MM.1S (cell line): ENCODE results near the gene VPS45.

Experiments used
- DNase-seq: peaks from one replicate; pipeline ENCODE4 v3.0.0-alpha.2; 2015
- H2AFZ ChIP-seq: fragments of 300-600 bp; sonication (generic); 2 replicates; pipeline ENCODE4 v1.6.0; 2016; ENCODE audit warnings: antibody characterized with exemption, low read length
- H3F3A ChIP-seq: fragments of 300-600 bp; sonication (generic); 2 replicates; pipeline ENCODE4 v1.6.1; 2016; ENCODE audit warnings: mild to moderate bottlenecking, antibody characterized with exemption, low read length, moderate library complexity, mixed read lengths; ENCODE audit not compliant: insufficient read depth
- H3K27ac ChIP-seq: fragments of 300-600 bp; sonication (generic); 2 replicates; pipeline ENCODE4 v1.5.1; 2016; ENCODE audit warnings: mild to moderate bottlenecking, low read length
- H3K27me3 ChIP-seq: fragments of 300-600 bp; sonication (generic); replicated peaks from 2 replicates; pipeline ENCODE4 v1.6.0; 2016; ENCODE audit warnings: low read length; ENCODE audit not compliant: insufficient read depth
- H3K36me3 ChIP-seq: fragments of 300-600 bp; sonication (generic); replicated peaks from 2 replicates; pipeline ENCODE4 v1.6.1; 2016; ENCODE audit warnings: mild to moderate bottlenecking, low read length, mixed read lengths; ENCODE audit not compliant: insufficient read depth
- H3K4me1 ChIP-seq: fragments of 300-600 bp; sonication (generic); 2 replicates; pipeline ENCODE4 v1.6.1; 2016; ENCODE audit warnings: low read length, mixed read lengths
- H3K4me2 ChIP-seq: fragments of 300-600 bp; sonication (generic); 2 replicates; pipeline ENCODE4 v1.6.0; 2016; ENCODE audit warnings: low read depth, low read length
- H3K4me3 ChIP-seq: fragments of 300-600 bp; sonication (generic); 2 replicates; pipeline ENCODE4 v1.5.1; 2016; ENCODE audit warnings: low read length, mixed read lengths
- H3K79me2 ChIP-seq: fragments of 300-600 bp; sonication (generic); 2 replicates; pipeline ENCODE4 v1.6.1; 2016; ENCODE audit warnings: mixed run types, low read length, mixed read lengths
- H3K9ac ChIP-seq: fragments of 300-600 bp; sonication (generic); 2 replicates; pipeline ENCODE4 v1.6.1; 2016; ENCODE audit warnings: low read length, mixed read lengths
- H3K9me2 ChIP-seq: fragments of 300-600 bp; sonication (generic); replicated peaks from 2 replicates; pipeline ENCODE4 v1.6.1; 2016; ENCODE audit warnings: mild to moderate bottlenecking, low read length, mixed read lengths; ENCODE audit not compliant: insufficient read depth
- H3K9me3 ChIP-seq: fragments of 300-600 bp; sonication (generic); replicated peaks from 2 replicates; pipeline ENCODE4 v1.6.1; 2016; ENCODE audit warnings: mild to moderate bottlenecking, low read length, mixed read lengths; ENCODE audit not compliant: insufficient read depth
- H4K20me1 ChIP-seq: fragments of 300-600 bp; sonication (generic); 2 replicates; pipeline ENCODE4 v1.6.1; 2016; ENCODE audit warnings: mild to moderate bottlenecking, low read length, moderate library complexity, mixed read lengths; ENCODE audit not compliant: insufficient read depth
- EZH2 ChIP-seq: fragments of 300-600 bp; sonication (generic); optimal IDR thresholded peaks from 2 replicates; pipeline ENCODE3; 2017; ENCODE audit warnings: low read depth, mild to moderate bottlenecking, antibody characterized with exemption, low read length, mixed read lengths
- EZH2phosphoT487 ChIP-seq: fragments of 300-600 bp; sonication (generic); IDR thresholded peaks from 2 replicates; pipeline ENCODE4 v1.6.1; 2018; ENCODE audit warnings: antibody characterized with exemption, low read length
- TF ChIP-seq, protein P1 (sequence below): fragments of 300-600 bp; sonication (generic); IDR thresholded peaks from 2 replicates; pipeline ENCODE4 v1.5.1; 2016; ENCODE audit warnings: antibody characterized with exemption, low read length, mixed read lengths

VPS45 gene

DNA sequence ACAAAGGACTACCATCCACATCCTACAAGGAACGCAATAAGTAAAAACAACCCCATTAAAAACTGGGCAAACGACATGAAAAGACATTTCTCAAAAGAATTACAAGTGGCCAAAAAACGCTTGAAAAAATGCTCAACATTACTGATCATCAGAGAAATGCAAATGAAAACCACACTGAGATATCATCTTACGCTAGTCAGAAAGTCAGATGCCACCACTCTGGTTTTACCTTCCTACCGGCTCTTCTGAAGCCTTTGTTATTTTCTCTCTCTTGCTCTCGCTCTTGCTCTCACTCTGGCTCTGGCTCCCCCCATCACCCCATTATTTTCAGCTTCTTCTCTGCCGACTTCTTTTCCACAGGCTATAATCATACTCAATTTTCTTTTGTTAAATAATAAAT is 38.8 kb downstream of the VPS45 start:
- TF ChIP-seq EZH2phosphoT487 (no peak), EZH2 (no peak)
- TF ChIP-seq, protein P1, sequence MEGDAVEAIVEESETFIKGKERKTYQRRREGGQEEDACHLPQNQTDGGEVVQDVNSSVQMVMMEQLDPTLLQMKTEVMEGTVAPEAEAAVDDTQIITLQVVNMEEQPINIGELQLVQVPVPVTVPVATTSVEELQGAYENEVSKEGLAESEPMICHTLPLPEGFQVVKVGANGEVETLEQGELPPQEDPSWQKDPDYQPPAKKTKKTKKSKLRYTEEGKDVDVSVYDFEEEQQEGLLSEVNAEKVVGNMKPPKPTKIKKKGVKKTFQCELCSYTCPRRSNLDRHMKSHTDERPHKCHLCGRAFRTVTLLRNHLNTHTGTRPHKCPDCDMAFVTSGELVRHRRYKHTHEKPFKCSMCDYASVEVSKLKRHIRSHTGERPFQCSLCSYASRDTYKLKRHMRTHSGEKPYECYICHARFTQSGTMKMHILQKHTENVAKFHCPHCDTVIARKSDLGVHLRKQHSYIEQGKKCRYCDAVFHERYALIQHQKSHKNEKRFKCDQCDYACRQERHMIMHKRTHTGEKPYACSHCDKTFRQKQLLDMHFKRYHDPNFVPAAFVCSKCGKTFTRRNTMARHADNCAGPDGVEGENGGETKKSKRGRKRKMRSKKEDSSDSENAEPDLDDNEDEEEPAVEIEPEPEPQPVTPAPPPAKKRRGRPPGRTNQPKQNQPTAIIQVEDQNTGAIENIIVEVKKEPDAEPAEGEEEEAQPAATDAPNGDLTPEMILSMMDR = no peak
- H3K9me3 ChIP-seq = no peaks in the 10 kb centered on the region
- H3K79me2 ChIP-seq = no peaks in the 10 kb centered on the region
- peak; percentile 46 for DNase-seq
- H3K36me3 ChIP-seq = no peaks in the 10 kb centered on the region
- no peak overlapping the region for H3K9ac ChIP-seq
- no peaks in the 10 kb centered on the region for H3K27me3 ChIP-seq
- no peak overlapping the region for H2AFZ ChIP-seq
- H3K4me2 ChIP-seq = peak overlapping the region; percentile 19; the same call in 1 of the 2 replicates
- H3K27ac ChIP-seq = peak overlapping the region; percentile 24; the same call in 1 of the 2 replicates
- H3K4me3 ChIP-seq = no peak overlapping the region
- peaks cover 19% of the 10 kb centered on the region for H3K4me1 ChIP-seq
- H3K9me2 ChIP-seq = no peaks in the 10 kb centered on the region
- no peaks in the 10 kb centered on the region for H3F3A ChIP-seq
- no peaks in the 10 kb centered on the region for H4K20me1 ChIP-seq

DNA sequence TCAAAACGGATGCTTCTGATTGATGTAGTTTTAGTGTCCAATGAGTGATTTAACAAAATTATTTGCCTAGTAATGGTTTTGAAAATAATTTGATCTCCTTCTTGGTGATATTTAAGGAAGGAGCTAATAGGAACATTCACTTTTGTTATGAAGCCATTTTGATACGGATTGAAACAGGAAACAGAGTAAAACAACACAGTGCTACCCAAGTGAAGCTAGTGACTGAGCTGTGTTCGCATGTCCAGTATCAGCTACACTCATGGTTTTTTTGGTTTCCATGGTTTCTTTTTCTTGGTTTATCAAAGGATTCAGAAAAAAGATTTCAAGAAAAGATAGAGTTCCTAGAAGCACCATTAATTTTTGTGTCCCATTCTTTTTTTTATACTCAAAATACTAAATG is 42.0 kb downstream of the VPS45 start:
- TF ChIP-seq EZH2 (no peak), EZH2phosphoT487 (no peak)
- TF ChIP-seq, protein P1 = no peak
- H3K27ac ChIP-seq = no peak overlapping the region
- peak overlapping the region; percentile 2; the same call in 1 of the 2 replicates for H3K4me2 ChIP-seq
- no peak overlapping the region for H3K4me3 ChIP-seq
- H2AFZ ChIP-seq = no peak overlapping the region
- no peaks in the 10 kb centered on the region for H3K9me2 ChIP-seq
- no peaks in the 10 kb centered on the region for H3K36me3 ChIP-seq
- no peaks in the 10 kb centered on the region for H4K20me1 ChIP-seq
- no peak overlapping the region for H3K9ac ChIP-seq
- no peaks in the 10 kb centered on the region for H3K27me3 ChIP-seq
- no peak for DNase-seq
- H3K79me2 ChIP-seq = no peaks in the 10 kb centered on the region
- no peaks in the 10 kb centered on the region for H3F3A ChIP-seq
- peaks cover 19% of the 10 kb centered on the region for H3K4me1 ChIP-seq
- no peaks in the 10 kb centered on the region for H3K9me3 ChIP-seq

DNA sequence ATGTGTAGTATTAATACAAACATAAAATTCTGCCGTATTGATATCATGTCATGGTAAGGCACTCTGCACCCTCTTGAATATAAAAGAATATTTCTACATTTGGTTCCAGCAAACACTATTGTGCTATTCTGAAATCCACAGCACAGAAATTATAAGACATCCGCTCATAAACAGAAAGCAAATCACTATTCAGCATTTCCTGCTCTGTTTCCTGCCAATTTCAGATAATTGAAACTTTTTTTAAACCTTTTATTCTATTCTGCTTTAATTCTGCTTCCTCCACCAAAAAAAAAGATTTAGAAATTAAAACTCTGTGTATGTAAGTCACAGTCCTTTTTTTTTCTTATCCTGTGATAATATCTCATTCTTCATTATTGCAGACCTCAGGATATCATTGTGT is 42.5 kb downstream of the VPS45 start:
- Histone ChIP-seq H3K4me2 (peak overlapping the region; percentile 2; the same call in 1 of the 2 replicates), H3K9me3 (no peaks in the 10 kb centered on the region), H3K27me3 (no peaks in the 10 kb centered on the region), H3K9me2 (no peaks in the 10 kb centered on the region), H4K20me1 (no peaks in the 10 kb centered on the region), H3F3A (no peaks in the 10 kb centered on the region), H2AFZ (no peak overlapping the region), H3K4me1 (peaks cover 19% of the 10 kb centered on the region), H3K4me3 (no peak overlapping the region), H3K79me2 (no peaks in the 10 kb centered on the region), H3K36me3 (no peaks in the 10 kb centered on the region), H3K27ac (no peak overlapping the region), H3K9ac (no peak overlapping the region)
- no peak for DNase-seq
- TF ChIP-seq, protein P1 = no peak
- no peak for TF ChIP-seq EZH2phosphoT487
- no peak for TF ChIP-seq EZH2
